Stimulated activated CD8-positive, alpha-beta memory T cell treated with anti-CD3 and anti-CD28 coated beads, Interleukin-15, amount 100 ng/mL, for 4 hours (primary cell): ENCODE data around the gene PRG2.
"Not testable (repeated sequence)": the region's sequence is repeated elsewhere in the genome, so short reads cannot be mapped to it uniquely, and the experiment has no call there.

ENCODE experiments used
- DNase-seq, 2 donors: peaks; one replicate each; pipeline ENCODE4 v3.0.0-alpha.2; 2020; ENCODE audit warnings: low read depth in 2 of 2

The PRG2 gene

DNA sequence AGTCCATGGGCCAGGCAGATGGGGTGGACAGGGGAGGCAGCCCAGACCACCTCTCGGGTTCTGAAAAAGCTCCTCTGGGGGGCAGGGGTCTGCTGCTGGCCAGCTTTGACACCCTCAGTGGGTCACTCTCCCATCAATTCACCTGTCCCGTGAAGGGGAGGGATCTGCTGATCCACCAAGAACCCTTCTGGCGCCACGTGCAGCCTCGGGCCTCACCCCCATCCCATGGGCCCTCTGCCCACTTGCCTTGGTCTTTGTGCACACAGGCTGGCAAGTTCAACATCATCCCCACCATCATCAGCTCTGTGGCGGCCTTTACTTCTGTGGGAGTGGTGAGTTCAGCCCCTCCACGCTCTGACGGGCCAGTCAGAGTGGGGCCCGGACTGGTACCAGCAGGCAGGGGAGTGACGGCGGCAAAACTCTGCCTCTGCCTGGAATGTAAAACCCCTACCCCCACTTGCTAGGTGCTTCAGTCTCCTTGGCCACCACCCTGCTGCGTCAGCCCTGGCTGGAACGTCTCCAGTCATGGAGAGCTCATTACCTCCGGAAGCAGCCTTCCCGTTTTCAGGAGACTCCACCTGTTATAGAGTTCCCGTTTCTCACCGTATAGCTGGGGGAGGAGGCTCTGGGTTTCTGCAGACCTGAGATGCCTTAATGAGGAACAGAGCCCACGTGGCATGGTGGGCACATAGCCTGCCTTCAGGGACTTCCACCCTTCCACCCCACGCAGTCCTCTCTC, 22.2 kb downstream of the PRG2 start:
- DNase-seq, result no peak

DNA sequence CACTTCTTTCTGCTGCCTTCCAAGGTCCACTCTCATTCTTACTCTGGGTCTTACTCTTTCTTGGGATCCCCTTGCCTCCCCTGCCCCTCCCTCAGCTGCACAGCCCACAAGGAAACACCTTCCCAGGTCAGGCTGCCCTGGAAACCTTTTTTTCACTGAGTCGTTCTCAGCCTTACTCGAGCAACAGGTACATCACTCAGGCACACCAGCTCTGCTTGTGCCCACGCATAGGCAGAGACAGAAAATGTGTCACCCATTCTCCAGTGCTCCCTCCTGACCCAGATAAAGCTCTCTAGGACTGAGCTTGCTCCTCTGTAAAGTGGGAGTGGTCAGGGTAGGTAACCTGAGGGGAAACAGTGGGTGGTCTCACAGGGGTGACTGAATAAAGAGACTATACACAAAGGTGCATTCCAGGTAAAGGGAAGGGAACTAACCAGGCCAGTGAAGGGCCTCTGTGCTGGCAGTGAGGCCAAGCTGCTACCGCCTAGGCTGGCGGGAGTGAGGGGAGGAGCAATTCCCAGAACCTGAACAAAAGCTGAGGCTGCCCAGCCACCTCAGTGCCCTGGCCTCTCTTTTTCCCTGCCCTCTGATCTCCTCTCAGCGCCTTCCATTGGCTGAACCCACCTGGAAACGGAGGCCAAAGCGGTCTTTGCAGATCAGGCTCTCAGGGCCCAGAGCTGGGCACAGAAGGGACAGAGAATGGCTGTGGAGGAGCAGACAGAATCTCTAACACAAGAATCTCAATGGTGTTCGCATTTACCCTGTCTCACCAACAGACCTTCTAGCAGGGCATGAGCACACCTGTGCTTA, 25.4 kb downstream of the PRG2 start:
- DNase-seq, result no peak

DNA sequence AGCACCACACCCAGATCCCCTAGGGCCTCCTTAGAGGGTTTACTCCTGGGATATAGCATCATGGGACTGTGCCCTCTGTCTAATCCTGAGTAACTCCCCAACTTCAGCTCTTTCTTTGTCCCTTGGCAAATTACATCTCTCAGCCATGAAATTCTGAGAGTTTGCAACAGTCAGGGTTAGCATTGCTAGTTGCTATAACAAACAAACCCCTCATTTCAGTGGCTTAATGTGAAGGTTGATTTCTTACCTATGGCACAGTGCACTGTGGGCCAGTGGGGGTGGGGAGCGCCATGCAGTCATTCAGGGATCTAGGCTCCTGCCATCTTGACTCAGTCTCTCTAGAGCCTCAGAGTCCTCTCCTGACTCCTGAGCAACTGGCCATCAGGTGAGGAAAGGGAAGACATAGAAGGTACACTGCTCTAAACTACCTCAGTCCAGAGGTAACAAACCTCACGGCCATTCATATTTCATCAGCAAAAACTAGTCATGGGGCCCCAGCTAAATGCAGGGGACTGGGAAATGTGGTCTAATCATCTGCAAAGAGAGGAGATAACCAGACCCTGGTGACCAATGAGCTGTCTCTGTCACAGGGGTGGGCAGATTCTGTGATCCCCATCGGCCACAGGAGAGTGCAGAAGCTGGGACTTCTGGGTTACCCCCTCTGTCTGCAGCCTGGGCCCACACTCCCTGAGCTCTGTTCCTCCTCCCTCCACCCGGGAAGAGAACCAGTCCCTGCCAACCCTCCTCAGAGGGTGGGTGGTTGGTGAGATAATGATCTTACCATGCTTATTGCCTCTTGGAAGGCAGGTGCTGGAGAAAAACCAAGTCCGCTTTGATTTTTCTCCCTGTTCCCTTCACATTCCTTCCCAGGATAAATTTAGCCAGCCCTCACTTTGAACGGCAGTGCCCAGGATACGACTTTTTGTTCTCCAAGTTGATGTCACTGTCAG, 27.0 kb downstream of the PRG2 start:
- no peak for DNase-seq

DNA sequence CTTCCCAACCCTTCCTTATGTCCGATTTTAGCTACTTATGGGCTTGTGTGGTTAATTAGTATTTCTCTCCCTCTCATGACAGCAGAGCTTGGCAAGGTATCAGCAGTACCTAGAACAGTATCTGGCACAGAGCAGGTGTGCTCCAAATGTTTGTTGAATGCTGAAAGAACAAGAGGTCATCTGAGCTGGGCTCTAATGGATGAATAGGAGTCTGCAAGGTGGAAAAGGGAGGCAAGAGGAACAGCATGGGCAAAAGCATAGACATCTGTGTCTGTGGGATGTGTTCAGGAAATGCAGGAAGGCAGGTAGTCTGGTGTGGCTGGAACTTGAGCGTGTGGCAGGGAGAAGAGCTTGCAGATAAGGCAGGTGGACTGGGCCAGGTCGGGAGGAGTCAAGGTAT, 28.5 kb downstream of the PRG2 start:
- no peak for DNase-seq

DNA sequence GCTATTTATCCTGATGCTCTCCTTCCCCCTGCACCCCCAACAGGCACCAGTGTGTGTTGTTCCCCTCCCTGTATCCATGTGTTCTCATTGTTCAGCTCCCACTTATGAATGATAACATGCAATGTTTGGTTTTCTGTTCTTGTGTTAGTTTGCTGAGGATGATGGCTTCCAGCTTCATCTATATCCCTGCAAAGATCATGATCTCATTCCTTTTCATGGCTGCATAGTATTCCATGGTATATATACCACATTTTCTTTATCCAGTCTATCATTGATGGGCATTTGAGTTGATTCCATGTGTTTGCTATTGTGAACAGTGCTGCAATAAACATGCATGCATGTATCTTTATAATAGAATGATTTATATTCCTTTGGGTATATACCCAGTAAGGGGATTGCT, 29.0 kb downstream of the PRG2 start:
- not testable (repeated sequence) for DNase-seq

DNA sequence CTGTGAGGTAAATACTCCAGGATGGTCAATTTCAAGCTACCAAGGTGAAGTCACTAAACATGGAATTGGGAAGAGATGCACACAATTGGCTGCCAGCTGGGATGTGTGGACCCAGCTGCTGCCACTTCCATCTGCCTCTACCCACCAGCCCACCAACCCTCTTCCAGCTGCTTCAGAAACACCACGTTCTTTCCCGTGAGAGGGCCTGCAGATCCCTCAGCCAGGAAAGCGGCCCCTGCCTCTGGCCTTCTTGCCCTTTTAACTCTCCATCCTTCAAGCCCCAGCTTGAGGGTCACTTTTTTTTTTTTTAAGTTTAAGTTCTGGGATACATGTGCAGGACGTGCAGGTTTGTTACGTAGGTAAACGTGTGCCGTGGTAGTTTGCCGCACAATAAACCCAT, 29.5 kb downstream of the PRG2 start:
- no peak for DNase-seq

DNA sequence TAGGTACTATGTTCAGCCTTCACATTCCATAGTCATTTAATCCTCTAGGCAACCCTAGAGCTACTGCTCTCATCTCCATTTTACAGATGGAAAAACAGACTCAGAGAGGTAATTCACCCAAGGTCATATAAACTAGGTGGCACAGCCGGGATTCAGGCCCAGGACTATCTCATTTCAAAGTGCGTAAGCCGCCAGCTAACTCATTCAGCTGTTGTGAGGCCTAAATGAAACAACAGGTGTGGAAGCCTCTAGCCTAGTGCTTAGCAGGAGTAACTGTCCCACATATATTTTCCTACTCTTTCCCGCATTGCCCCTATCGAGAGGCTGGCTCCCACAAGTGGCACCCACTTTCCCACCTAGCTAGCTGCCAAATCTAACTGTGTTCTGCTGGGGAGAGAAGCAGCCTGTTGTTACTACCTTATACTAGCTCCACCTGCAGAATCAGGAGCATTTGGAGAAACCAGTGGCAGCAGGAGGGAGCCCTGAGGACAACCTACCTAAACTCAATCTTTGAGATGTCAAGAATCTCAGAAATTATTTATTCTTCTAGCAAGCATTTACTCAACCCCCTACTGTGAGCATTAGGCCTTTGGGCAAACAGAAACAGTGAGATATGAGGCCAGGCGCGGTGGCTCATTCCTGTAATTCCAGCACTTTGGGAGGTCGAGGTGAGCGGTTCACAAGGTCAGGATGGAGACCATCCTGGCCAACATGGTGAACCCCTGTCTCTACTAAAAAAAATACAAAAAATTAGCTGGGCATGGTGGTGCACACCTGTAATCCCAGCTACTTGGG, 30.4 kb downstream of the PRG2 start:
- no peak for DNase-seq

DNA sequence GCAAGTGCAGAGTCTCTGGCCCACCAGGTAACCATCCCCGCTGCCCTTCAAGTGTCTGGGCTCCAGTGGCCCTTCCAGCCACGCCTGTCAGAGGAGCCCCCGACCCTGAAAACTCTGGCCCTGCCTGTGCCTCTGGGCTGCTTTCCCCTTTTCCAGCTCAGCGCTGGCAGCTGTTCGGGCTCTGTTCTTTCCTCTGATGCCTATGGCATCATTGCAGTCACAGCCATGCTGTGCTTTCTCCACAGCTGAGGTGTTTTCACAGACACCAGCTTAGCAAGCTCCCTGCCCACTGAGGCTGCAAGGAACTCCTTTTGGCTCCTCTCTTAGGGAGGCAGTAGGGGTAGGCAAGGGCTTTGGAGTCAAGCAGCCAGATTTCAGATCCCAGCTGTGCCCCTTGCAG, 31.1 kb downstream of the PRG2 start:
- DNase-seq, result no peak

DNA sequence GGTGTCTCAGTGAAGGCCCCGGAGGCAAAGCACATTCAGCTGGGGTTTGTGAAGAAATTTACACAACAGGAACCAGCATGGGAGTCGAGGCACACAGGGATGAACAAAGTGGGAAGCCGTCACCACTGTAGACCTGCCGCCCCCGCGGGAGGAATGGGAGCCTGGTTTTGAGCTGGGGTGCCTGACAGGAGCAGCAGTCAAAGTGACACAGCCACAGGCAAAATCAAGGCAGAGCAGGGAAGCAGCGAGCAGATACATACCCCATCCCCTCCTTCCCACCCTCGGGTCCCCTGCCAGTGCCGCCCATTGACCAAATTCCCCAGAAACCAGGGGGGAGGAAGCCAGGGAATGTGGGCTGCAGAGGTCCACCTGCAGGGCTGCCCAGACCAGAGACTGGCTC, 31.5 kb downstream of the PRG2 start:
- no peak for DNase-seq

DNA sequence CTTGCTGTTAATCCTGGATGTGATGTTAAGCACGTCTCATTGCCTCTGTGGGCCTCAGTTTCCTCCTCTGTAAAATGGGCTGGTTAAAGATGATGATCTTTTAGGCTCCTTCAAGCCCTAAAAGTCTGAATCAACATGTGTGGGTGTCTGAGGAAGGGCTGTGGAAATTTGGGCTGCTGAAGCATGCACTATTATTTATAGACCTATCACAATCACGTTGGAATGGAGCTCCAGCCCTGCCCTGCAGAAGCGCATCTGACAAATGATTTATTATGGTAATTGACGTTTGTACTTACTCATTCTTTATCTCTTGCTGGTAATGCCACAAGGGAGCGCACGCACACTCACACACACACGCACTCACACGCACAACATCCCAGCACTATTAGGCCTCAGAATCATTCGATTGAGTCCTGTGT, 31.9 kb downstream of the PRG2 start:
- DNase-seq, result no peak

DNA sequence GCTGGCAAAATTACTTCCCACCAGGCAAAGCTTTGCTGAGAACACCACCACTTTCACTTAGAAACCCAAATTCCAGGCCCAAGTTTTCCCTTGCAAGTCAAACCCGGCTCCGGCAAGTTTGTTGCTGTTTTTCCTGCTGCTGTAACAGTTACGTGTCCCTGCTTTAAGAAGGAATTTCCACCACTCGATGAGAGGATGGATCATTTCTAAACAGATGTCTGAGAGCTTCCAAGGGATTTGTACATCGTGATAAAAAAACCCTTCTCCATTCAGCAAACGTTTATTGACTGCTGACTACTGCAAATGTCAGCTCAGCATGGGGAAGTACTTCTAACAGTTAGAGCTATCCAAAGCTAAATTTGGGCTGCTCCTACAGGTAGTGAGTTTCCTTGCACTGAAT, 32.6 kb downstream of the PRG2 start:
- no peak for DNase-seq

DNA sequence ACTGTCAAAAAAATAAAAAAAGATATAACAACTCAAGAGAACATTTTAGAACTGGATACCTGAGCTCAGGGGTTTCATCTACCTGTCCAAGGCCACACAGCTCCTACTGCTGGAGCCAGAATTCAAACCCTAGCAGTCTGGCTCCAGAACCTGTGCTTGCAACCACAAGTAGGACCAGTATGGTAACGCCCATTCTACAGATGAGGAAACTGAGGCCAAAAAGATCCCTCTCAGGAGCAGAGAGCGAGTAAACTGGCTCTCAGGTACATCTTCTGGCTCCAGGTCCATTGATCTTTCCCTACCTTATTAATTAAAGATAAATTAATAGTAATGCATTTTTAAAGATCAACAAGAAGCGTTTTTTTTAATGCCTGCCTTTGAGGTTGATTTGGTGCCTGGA, 33.1 kb downstream of the PRG2 start:
- DNase-seq, result no peak

DNA sequence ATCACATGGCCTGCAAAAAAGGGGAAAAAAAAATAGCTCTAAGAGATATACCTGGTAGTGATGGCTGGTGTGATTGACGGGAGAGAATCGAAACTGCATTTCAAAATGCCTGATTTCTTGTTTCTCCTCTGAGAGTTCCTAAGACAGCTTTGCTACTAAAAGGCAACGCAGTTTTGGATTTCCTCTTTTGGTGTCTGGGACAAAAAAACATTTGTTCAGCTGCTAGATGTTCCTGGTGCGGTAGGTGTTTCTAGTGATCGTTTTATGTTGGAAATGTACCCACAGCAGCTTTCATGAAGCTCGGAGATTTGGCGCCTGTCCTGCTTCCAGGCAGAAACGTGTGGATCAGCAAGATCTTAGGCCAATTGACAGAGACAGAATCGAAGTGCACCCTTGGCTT, 34.2 kb downstream of the PRG2 start:
- DNase-seq, result no peak

DNA sequence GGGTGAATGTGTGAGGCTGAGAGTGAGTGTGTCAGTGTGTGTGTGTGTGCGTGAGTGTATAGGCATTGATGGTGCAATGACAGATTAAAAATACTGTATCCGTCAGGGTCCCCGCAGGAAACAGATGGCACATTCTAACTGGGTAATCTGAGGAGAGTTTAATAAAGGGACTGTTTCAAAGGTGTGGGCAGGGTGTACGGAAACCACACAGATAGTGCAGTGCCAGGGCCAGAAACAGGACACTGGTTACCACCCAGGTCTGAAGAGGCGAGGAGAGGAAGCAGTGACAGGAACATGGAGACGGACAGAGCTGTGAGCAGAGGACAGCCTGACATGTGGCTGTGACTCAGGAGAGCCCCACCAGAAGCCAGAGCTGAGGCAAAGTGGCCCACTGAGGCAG, 35.8 kb downstream of the PRG2 start:
- DNase-seq, result no peak

DNA sequence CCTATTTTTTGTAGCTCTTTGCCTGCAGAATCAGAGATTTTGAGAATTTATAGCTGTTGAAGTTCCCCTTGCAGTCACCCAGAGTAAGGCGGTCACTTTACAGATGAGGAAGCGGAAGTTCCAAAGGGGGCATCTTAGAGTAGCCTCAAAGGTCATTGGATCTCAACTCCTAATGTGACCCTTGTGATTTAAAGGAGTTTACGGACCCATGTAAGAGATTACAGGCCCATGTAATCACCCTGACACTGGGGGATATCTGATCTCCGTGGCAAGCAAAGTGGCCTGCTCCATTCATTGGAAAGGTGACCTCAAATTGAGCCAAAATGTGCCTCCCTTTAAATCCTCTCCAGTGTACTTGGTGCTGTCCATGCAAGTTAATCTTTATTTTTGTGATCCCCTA, 36.6 kb downstream of the PRG2 start:
- DNase-seq, result no peak

DNA sequence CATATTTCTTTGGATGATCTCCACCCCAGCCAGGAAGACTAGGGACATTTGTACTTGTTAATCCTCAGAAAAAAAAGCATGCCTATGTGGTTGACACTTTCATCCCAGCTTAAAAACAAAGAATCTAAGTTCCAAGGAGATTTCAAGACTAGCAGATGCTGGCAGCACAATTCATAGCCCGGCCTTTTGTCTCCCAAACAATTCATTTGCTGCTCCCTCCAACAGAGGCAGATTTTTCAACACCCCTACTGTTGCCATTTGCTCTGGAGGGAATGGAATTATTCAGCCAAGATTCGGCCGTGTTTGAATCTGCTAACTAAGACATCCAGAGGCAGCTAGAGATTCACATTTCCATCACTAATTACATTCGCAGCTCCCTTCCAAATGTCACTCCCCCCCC, 37.0 kb downstream of the PRG2 start:
- no peak for DNase-seq

DNA sequence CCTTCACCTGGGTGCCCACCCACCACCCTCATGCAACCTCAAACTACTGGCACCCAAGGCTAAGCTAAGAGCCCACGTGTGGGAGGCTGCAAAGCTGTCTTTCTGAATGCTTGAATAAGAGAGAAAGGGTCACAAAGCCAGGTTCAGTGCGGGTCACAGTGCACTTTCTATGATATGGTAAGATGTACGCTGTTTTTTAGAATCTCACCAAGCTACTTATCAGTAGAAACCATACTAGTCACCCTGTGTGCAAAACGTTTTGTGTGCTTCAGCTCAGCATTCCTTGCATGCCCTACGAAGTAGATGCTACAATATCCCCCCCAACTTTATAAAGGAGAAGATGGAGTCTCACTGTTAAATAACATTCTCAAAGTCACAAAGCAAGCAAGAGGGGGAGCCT, 37.4 kb downstream of the PRG2 start:
- DNase-seq, result no peak

DNA sequence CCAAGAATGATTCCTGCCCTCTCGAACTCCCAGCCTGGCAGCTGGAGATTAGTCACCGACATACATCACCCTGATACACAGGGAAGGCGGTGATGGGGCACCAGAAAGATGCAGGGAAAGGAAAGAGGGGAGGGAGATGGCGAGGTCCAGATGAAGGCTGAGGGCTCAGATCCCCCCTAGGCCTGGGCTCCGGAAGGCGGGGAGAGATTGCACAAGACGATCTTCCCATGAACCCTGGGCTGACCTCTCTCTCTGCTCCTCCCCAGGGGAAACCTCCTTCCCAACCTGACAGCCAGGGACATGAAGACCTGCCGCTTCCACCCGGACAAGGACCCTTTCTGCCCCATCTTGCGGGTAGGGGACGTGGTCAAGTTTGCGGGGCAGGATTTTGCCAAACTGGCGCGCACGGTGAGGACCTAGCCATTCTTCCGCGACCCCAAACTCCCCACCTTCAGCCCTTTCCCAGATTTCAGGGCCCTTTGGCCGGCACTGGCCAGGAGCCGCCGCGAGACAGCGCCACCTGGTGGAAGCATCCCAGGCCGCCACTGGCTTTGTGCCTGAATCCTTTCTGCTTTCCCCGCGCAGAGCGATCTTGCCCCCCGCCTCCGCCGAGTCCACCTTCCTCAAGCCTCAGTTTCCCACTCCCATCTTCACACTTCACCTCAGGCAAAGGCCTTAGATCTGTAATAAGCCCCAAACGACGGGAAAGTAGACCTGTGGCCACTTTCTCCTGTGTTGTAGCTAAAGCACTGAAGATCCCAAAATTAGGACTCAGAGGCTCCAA, 40.8 kb downstream of the PRG2 start:
- DNase-seq, result peak; percentile 21 to 26

DNA sequence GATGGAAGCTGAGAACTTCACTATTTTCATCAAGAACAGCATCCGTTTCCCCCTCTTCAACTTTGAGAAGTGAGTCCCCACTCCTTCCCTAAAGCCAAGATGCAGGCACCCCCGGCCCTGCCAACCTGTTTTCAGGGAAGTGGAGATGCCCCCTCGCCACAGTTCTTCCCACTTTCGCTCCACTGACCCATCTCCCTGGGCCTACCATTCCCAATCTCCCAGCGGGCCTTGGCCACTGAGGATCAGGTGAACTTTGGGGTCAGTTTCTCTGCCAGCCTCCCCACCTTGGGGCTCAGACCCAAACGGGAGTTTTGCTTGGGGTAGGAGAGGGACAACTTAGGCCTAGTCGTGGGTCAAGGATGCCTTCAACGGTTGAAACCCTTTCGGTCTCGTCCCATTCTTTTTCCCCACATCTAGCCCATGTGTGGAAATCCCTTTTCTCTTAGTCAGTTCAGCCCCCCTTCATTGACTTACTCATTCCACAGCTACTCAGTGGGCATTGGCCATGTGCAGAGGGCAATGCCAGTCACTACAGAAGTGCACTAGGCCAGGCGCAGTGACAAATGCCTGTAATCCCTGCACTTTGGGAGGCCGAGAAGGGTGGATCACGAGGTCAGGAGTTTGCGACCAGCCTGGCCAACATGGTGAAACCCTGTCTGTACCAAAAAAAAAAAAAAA, 41.7 kb downstream of the PRG2 start:
- DNase-seq, result no peak

DNA sequence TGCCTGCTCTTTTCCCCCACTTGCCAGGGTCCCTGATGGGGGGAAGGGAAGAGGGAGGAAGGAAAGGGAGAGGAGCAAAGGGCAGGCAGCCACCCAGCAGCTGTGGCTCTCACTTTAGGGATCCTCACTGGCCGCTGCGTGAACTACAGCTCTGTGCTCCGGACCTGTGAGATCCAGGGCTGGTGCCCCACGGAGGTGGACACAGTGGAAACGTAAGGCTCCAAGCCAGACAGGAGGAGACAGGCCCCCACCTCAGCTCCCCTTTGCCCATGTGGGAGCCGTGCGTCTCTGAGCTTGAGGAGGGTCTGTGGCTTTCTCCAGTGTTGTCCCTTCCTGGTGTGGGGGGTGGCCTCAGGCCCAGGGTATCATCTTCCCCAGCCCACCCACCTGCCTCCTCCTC, 42.4 kb downstream of the PRG2 start:
- DNase-seq, result no peak
